ENCODE results near the gene LMF1. TPM values are rescaled to one million over a fixed set of nuclear protein-coding genes. Genes with fewer than 3 reads are reported as not detected.

The LMF1 gene
- total RNA-seq, 1 donor from 2014 or later: 32.1 TPM

- DNase-seq (ENCODE audit: low spot score): no peak
Measured at GRCh38 chr16:813916-814412, 156.8 kb downstream of the LMF1 start.

DNA sequence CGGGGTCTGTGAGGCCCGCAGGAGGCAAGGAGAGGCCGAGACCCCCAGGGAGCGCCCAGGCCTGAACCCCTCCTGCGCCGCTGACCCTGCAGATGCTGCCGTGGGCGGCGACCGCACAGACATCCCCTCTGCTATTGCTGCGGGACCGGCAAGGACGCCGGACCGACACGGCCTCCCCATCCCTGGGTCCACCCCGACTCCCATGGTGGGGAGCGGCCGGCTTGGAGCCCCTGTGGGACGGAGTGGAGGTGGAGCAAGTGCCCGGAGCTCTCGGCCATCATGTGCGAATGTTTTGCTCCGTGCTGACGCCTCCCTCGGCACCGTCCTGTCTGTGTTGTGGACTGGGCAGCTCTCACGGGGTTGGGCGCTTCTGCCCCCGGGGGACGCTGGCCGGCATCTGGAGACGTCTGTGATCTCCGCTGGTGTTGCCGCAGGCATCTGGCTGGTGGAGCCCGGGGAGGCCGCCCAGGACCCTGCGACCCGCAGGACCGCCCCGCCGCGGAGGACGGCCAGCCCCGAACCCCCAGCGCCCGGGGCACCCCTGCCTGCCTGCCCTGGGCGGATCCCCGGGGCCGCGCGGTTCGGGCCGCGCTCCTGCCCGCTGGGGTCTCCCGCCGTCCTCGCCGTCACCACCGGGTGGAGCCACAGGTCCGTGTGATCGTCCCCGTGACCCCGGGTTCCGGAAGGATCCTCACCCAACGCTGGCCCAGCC lies 157.4 kb downstream of the LMF1 start:
- DNase-seq (ENCODE audit: low spot score): no peak

- DNase-seq (ENCODE audit: low spot score): no peak
Measured at GRCh38 chr16:808085-808386, 162.7 kb downstream of the LMF1 start.

DNA sequence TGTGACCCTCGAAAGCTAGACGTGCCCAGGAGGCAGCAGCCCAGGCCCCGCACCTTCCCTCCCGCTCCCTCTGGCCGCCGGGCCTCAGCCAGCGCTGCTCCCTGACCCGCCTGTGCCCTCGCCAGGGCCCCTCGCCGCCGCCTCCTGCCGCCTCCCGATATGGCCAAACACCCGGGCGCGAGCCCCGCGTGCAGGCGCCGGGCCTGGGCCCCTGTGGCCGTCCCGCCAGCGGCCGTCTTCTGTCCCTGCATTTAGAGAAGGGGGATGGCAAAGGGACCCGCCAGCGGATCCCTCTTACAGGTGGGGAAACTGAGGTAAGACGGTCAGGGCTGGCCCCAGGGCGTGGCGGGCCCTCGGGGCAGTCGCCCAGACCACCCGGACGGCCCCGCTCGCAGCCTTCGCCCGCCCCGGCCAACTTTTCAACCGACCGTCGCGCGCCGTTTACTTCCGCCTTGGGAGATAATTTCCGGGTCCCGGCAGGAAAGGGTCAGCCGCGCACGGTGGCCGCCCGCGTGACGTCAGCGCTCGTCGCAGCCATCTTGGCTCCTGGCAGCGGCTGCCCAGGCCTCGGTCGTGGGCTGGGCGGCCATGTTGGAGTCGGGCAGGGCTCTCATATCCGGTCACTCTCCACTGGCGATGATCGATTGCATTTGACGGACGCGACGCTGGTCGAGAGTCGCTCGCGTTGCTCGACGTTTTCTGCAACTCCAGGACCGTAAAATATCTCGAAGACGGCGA lies 163.3 kb downstream of the LMF1 start:
- peak; percentile 96 for DNase-seq (ENCODE audit: low spot score)

DNA sequence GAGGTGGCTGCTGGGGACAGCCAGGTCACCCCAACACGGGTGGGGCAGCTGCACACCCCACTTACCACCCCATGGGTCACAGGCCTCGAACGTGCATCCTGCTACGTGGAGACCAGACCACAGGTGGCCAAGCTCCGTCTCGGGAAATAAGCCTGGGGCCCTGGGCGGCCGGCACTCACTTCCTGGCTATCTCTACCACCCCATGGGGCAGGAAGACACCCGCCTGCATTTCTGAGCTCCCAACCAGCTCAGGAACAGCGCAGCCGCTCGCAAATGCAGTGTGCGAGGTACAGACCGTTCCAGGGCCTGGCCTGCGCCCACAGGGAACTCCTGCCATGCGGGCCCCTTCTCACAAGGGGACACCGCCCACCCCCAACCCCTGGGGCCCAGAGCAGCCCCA lies 165.3 kb downstream of the LMF1 start:
- DNase-seq (ENCODE audit: low spot score): no peak

DNA sequence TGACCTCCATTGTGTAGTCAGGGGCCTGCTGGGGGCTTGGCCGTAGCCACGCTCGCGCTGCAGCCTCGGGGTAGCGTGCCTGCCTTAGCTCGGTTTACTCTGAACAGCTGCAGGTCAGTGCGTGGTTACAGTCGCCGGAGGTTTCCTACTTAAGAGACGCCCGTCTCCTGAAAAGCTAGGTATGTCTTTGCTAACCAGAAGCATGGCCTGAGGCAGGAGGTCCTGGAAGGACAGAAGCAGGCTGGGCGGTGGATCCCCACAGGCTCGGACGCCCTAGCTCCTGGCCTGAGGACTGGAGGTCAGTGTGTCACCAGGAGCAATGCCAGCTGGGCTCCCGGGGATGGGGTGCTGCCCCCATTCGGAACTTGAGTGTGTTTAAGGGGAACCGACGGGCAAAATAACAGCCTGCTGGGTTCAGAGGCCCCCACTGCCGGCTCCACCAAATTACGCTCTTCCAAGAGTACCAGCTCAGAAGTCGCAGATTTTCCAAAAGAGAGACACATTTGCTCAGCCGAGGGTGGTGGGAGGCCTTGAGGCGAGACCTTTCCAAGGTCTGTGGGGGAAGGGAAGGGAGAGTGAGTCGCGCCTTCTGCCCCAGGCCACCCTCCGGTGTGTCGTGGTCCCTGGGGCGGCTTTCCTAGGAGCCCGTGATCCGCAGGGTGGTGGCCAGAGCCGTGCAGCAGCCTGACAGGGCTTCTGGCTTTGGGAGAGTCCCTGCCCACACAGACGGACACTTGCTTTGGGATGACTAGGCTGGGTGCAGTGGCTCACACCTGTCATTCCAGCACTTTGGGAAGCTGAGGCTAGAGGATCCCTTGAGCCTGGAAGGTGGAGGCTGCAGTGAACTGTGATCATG lies 166.4 kb downstream of the LMF1 start:
- no peak for DNase-seq (ENCODE audit: low spot score)

DNA sequence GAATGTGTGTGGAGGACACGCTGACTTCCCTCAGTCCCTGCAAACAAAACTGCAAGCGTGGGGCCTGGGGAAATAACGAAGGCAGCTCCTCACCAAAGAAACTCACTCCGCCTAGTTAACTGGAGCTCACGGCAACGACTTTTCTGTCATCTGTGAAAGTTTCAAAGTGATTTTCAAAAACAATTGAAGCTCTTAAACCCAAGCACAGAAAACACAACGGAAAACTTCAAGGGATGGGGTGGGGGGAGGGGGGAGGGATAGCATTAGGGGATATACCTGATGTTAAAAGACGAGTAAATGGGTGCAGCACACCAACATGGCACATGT lies 167.1 kb downstream of the LMF1 start:
- no peak for DNase-seq (ENCODE audit: low spot score)

Other genes with a start within 250 kb of the LMF1 start
- gene ANTKMT, start 249.8 kb downstream of the LMF1 start, total RNA-seq: 43.2 TPM
- gene CCDC78, start 244.5 kb downstream of the LMF1 start, total RNA-seq: 5.3 TPM
- 7.9 TPM for gene HAGHL, start 243.9 kb downstream of the LMF1 start, total RNA-seq
- gene CIAO3, start 230.0 kb downstream of the LMF1 start, total RNA-seq: 38.9 TPM
- 1.4 TPM for gene MSLN, start 210.2 kb downstream of the LMF1 start, total RNA-seq
- 18.7 TPM for gene RPUSD1, start 182.6 kb downstream of the LMF1 start, total RNA-seq
- gene CHTF18, start 182.4 kb downstream of the LMF1 start, total RNA-seq: 13.3 TPM
- gene GNG13, start 170.2 kb downstream of the LMF1 start, total RNA-seq: 0.52 TPM
- gene SOX8, start 10.8 kb upstream of the LMF1 start, total RNA-seq: 0.73 TPM
- 0.47 TPM for gene SSTR5, start 101.8 kb upstream of the LMF1 start, total RNA-seq
- gene C1QTNF8, start 125.3 kb upstream of the LMF1 start, total RNA-seq: not detected
- 24.4 TPM for gene CACNA1H, start 182.1 kb upstream of the LMF1 start, total RNA-seq